ENCODE measurements around the gene HOMER3.
"Not testable (repeated sequence)": the region's sequence is repeated elsewhere in the genome, so short reads cannot be mapped to it uniquely, and the experiment has no call there.

Gene HOMER3

DNA sequence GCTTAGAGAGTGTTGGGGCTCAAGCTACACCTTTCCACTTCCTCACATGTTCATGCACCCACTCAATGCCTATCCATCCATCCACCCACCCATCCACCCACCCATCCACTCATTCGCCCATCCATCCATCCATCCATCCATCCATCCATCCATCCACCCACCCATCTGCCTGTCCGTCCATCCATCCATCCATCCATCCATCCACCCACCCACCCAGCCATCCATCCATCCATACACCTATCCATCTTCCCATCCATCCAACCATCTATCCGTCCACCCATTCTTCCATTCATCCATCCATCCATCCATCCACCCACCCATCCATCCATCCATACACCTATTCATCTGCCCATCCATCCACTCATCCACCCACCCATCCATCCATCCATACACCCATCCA is 13.1 kb upstream of the HOMER3 start:
- no peak for DNase-seq (ENCODE audit: low read depth in 4 of 4, low spot score in 1 of 4)

DNA sequence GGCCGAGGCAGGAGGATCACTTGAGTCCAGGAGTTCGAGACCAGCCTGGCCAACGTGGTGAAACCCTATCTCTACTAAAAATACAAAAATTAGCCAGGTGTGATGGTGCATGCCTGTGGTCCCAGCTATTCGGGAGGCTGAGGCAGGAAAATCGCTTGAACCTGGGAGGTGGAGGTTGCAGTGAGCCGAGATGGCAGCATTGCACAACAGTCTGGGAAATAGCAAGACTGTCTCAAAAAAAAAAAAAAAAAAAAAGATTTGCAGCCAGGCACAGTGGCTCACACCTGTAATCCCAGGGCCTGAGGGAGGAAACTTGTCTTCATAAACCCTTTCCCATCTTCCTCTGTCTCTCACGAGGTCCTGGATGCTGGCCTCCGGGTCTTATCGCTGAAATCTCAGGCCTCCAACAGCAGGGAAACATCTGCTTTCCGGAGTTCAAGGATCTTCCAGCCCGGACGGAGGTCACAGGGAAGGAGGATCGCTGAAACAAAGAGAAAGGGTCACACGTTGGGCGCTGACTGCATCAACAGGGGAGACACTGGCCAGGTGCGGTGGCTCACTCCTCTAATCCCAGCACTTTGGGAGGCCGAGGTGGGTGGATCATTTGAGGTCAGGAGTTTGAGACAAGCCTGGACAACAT is 11.5 kb upstream of the HOMER3 start:
- DNase-seq (ENCODE audit: low read depth in 4 of 4, low spot score in 1 of 4) = not testable (repeated sequence)

DNA sequence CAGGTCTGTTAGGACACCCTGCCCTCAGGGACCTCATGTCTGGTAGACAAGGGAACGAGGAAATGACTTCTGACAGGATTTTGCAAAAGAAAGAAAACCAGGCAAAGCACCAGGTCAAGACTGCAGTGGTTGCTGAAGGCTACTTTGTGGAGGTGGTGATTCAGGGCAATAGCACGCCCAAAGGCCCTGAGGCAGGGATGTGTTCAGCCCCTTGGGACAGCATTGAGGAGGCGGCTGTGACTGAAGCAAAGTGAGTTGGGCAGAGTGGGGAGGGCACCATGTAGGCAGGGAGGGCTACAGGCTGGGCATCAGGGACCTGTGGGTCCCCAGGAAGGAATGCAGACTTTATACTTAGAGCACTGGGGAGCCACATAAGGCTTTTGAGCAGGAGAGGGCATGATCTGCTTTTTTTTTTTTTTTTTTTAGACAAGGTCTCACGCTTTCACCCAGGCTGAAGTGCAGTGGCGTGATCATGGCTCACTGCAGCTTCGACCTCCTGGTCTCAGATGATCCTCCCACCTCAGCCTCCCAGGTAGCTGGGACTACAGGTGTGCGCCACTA is 10.8 kb upstream of the HOMER3 start:
- no peak for DNase-seq (ENCODE audit: low read depth in 4 of 4, low spot score in 1 of 4)

GRCh38 chr19:18949858-18950257 is 8.8 kb upstream of the HOMER3 start:
- DNase-seq (ENCODE audit: low read depth in 4 of 4, low spot score in 1 of 4) = no peak

DNA sequence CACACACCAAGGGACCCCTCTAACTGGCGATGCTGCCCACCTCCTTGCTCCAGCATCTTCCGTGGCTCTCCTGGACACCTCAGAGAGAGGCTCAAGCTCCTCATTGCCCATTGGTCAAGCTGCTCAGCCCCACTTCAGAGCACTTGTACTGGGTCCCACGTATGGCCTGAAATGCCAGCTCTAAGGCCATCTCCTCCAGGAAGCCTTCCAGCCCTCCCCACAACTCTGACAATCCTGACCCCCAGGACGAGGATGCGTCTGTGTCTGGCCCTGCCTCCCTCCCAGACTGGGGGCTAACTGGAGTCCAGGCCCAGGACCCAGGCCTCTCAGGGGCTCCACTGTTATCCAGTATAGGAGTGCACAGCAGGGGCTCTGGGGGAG is 7.9 kb upstream of the HOMER3 start:
- DNase-seq (ENCODE audit: low read depth in 4 of 4, low spot score in 1 of 4) = no peak

GRCh38 chr19:18948075-18948975 is 7.3 kb upstream of the HOMER3 start:
- DNase-seq (ENCODE audit: low read depth in 4 of 4, low spot score in 1 of 4) = no peak

- DNase-seq (ENCODE audit: low read depth in 4 of 4, low spot score in 1 of 4) = no peak
Measured at GRCh38 chr19:18946918-18947317, 5.9 kb upstream of the HOMER3 start.

GRCh38 chr19:18946335-18946734 is 5.3 kb upstream of the HOMER3 start:
- DNase-seq (ENCODE audit: low read depth in 4 of 4, low spot score in 1 of 4) = no peak

DNA sequence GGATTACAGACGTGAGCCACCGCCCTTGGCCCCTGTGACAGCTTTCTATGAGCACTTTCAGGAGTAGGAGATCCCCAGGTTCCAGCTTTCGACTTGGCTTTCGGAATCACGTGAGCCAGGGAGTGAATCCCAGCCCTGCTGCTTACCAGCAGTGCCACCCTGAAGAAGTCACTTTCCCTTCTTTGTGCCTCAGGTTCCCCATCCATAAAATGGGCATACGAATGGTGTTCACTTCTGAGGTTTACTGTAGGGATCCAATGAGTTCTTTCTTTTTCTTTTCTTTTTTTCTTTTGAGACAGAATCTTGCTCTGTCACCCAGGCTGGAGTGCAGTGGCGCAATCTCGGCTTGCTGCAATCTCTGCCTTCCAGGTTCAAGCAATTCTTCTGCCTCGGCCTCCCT is 4.3 kb upstream of the HOMER3 start:
- no peak for DNase-seq (ENCODE audit: low read depth in 4 of 4, low spot score in 1 of 4)

DNA sequence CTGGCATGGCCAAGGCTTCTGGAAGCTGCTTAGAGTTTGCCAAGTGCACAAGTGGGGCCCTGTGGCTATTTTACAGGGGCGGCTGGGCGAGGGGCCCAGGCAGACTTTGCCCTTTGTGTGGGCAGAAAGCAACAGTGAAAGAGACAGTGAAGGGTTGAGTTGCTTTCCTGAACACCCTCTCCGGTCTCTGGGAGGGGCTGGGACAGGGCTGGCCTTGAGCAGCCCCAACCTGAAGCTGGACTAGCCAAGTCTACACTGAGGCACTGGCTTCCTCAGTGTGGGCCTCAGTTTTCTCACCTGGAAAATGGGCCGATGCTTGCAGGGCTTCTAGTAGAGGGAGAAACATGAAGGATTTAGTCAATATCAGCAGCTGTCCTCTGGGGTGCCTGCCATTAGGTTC is 2.4 kb upstream of the HOMER3 start:
- DNase-seq (ENCODE audit: low read depth in 4 of 4, low spot score in 1 of 4) = no peak

DNA sequence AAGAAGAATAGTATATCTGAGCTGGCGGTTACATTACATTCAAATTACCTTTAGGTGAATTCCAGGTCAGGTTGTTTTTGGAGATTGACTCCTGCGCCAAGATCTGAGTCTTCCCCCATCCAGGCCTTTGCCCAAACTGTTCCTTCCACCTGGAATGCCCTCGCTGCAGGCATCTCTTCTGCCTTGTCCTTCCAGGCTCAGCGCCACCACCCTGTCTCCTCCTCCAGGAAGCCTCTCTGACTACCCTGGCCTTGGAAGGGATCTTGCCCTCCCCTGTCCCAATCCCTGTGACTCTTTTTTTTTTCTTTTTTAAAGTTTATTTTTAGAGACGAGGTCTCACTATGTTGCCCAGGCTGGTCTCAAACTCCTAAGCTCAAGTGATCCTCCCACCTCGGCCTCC is 1.7 kb upstream of the HOMER3 start:
- DNase-seq (ENCODE audit: low read depth in 4 of 4, low spot score in 1 of 4) = no peak

- no peak for DNase-seq (ENCODE audit: low read depth in 4 of 4, low spot score in 1 of 4)
Measured at GRCh38 chr19:18941628-18942354, 774 bp upstream of the HOMER3 start.

GRCh38 chr19:18939922-18940768 is 872 bp downstream of the HOMER3 start:
- DNase-seq (ENCODE audit: low read depth in 4 of 4, low spot score in 1 of 4) = no peak

DNA sequence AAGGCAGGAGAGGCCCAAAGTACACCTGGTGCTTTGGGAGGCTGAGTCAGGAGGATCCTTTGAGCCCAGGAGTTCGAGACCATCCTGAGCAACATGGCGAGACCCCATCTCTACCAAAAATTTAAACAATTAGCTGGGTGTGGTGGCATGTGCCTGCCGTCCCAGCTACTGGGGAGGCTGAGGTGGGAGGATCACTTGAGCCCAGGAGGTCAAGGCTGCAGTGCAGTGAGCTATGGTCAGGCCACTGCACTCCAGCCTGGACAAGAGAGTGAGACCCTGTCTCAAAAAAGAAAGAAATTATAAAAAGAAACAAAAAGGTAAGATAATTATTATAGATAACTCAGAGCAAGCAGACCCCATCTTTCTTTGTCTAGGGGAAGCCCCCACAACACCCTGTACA is 1.9 kb downstream of the HOMER3 start:
- DNase-seq (ENCODE audit: low read depth in 4 of 4, low spot score in 1 of 4) = no peak

DNA sequence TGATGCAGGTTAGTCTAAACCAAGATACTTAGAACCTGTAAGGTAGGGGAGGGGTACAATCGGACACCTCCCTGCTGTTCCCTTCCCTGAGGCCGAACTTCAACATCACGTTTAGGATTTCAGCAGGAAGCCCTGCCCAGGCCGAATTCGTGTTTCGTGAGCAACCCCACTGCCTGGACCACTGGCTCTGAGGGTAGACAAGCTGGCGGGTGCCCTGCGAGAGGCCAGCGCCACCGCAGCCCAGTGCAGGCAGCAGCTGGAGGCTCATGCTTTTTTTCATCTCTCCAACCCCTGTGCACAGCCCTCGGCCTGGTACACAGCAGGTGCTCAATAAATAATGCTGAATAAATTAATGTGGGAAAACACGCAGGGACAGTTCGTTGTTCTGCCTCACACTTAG is 7.7 kb downstream of the HOMER3 start:
- DNase-seq (ENCODE audit: low read depth in 4 of 4, low spot score in 1 of 4) = no peak

- peak; percentile 69 to 85 (median 78) for DNase-seq (ENCODE audit: low read depth in 4 of 4, low spot score in 1 of 4)
Measured at GRCh38 chr19:18932216-18932841, 8.7 kb downstream of the HOMER3 start.

- no peak for DNase-seq (ENCODE audit: low read depth in 4 of 4, low spot score in 1 of 4)
Measured at GRCh38 chr19:18931316-18932162, 9.5 kb downstream of the HOMER3 start.

GRCh38 chr19:18929311-18929710 is 11.7 kb downstream of the HOMER3 start:
- no peak for DNase-seq (ENCODE audit: low read depth in 4 of 4, low spot score in 1 of 4)

DNA sequence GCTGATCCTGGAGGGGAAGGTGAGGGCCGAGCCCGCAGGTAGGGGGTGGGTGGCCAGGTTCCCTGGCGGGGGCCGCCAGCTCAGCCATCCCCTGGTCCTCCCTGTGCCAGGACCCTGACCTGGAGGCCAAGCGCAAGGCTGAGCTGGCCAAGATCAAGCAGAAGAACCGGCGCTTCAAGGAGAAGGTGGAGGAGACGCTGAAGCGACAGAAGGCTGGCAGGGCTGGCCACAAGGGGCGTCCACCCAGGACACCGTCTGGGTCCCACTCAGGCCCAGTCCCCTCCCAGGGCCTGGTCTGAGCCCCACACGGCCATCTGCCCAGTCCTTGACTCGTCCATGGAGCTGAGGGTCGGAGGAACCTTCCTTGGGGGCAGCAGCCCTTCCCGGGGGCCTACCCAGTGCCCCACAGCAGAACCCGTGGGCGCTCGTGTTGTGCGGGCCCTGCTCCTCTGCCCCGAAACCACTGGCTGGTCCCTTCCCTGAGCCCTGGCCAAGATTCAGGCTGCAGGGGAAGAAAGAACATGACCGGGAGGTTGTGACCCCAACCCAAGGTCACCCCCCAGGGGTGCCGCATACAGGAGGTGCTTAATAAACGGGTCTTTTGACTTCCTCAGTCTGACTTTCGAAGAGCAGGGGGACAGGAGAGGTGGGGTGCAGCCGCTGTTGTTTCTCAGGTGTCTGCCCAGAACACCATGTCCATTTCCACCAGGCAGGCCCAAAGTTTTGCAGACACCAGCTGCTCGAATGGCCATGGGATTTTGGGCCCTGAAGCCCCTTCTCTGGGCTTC is 12.8 kb downstream of the HOMER3 start:
- no peak for DNase-seq (ENCODE audit: low read depth in 4 of 4, low spot score in 1 of 4)
